ENCODE results near the gene PCGF3. TPM values are rescaled to one million over a fixed set of nuclear protein-coding genes. Genes with fewer than 3 reads are reported as not detected.

The PCGF3 gene
- total RNA-seq, 1 donor from 2014 or later: 24.3 TPM

DNA sequence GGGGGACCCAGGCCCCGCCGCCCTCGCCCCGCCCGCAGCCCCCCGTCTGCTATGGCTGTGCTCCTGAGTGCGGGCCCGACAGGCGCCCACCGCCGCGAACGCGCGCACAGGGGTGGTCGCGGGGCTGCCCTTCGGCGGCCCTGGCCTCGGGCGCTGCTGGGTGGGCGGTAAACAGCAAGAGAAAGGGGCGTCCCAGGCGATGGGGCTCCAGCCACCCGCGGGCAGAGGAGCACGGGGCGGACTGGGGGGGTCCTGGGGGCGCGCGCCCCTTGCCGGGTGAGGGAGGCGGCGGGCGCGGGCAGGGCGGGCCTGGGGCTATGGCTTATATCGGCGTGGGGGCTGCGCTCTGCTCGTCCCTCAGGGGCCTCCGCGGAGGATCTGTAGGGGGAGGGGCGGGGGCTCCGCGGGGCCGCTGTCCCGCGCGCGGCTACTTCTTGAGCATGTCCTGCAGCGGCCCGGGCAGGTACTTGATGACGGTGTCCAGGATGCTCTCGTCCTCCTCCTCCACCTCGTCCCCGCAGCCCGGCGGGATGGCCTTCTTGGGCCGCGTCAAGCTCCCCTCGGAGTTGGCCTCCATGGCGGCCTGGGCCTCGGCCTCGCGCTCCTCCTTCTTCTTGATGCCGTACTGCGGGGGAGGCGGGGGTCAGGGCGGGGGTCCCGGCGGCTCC, 80.6 kb downstream of the PCGF3 start:
- intact Hi-C loops (cut with DNase I): no loop called here
- DNase-seq (ENCODE audit: low spot score): no peak

DNA sequence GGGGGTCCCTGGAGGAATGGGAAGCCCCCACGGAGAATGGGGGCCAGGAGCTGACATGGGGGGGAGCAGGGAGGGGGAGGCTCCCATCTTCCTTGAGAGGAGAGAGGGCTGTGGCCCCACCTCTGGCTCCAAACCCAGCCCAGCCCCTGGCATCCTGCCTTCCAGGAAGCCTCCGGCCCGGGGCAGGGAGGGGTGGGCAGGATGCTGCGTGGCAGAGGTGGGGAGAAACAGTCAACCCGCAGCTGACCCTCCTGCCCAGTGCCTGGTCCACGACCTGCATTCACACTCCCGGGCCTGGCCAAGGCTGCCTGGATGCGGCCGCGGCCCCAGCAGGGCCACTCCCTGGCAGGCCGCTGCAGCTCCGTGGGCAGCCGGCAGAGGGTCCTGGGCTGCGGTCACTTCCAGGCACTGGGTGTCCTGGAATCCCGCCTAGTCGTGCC, 81.2 kb downstream of the PCGF3 start:
- DNase-seq (ENCODE audit: low spot score): no peak
- intact Hi-C loops (cut with DNase I): no loop called here

DNA sequence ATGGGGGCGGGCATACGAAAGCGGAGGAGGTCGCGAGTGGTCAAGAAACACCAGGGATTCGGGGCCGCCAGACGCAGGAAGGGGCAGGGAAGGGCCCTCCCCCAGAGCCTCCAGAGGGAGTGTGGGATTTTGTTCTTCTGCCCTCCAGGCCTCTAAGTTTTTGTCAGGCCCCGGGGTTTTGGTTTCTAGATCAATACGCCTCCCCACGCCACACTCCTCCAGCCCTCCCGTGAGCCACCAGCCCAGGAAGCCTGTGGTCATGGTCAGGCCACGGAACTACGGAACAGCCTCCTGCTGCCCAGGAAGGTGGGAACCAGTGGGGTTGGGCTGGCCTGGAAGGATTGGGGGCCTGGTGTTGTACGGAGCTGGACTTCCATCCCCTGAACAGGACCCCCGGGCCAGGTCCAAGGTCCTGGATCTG, 81.9 kb downstream of the PCGF3 start:
- intact Hi-C loops (cut with DNase I): no loop called here
- no peak for DNase-seq (ENCODE audit: low spot score)

DNA sequence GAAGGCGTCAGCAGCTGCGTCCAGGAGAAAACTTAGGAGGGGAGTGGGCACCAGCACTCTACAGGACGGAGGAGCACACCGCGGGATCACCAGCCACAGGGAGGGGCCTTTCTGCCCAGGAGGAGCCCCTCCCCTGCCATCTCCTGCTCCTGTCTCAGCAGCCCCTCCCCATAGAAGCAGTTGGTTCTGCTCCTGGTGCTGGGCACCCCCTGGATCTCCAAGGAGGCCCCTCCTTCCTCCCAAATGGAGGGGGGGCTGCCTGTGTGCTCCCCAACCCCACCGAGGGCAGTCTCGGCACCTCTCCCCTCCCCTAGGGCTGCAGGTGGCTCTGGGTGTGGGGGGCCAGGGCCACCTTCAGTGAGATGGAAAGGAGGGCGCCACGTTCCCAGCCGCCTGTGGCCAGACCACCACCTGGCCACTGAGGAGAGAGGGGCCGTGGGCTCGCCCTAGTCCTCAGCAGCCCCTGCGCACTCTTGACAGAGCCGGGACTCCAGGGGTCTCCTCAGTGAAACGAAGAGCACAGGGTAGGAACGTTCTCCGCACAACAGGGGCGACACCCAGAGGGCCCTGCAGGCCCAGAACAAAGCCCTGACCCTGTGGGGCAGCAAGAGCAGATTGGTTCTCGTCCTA, 82.5 kb downstream of the PCGF3 start:
- DNase-seq (ENCODE audit: low spot score): no peak
- intact Hi-C loops (cut with DNase I): no loop called here

- intact Hi-C loops (cut with DNase I): no loop called here
- DNase-seq (ENCODE audit: low spot score): peak; percentile 83
These were observed 83.1 kb downstream of the PCGF3 start for GRCh38 chr4:788636-789297.

GRCh38 chr4:789571-790465, 84.2 kb downstream of the PCGF3 start:
- no peak for DNase-seq (ENCODE audit: low spot score)
- intact Hi-C loops (cut with DNase I): no loop called here

GRCh38 chr4:790466-790820, 84.8 kb downstream of the PCGF3 start:
- intact Hi-C loops (cut with DNase I): no loop called here
- no peak for DNase-seq (ENCODE audit: low spot score)

- intact Hi-C loops (cut with DNase I): no loop called here
- no peak for DNase-seq (ENCODE audit: low spot score)
These were observed 85.7 kb downstream of the PCGF3 start for GRCh38 chr4:791252-791897.

DNA sequence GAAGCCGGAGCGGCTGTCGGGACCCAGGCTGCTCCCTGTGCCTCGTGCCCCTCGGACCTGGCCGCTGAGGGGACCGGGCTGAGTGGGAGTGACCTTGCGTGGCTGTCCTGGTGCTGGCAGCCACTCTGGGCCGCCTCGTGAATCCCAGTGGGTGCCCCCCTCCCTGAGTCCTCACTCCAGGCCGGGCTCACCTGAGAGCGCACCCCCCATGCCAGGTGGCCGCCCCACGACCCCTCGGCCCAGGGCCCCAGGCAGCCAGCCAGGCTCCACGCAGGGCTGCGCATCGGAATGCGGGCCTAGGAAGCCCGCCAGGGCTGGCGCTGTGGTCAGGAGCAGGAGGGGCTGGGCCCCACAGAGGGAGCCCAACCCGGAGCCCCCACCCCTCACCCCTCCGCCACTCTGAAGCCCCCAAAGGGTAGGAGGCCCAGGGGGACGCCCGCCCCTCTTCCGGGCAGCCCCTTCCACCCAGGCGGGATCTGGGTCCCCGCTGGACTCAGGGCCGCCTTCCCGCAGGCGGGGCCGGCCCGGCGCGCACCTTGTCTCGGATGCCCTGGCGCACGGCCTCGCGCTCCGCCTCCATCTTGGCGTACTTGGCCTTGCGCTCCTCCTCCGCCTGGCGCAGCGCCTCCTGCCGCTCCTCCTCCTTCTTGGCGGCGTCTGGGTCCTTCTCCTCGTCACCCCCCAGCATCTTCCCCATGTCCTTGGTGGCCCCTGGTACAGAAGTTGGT, 86.4 kb downstream of the PCGF3 start:
- no peak for DNase-seq (ENCODE audit: low spot score)
- intact Hi-C loops (cut with DNase I): no loop called here

- no peak for DNase-seq (ENCODE audit: low spot score)
- intact Hi-C loops (cut with DNase I): no loop called here
These were observed 87.0 kb downstream of the PCGF3 start for GRCh38 chr4:792626-793092.

DNA sequence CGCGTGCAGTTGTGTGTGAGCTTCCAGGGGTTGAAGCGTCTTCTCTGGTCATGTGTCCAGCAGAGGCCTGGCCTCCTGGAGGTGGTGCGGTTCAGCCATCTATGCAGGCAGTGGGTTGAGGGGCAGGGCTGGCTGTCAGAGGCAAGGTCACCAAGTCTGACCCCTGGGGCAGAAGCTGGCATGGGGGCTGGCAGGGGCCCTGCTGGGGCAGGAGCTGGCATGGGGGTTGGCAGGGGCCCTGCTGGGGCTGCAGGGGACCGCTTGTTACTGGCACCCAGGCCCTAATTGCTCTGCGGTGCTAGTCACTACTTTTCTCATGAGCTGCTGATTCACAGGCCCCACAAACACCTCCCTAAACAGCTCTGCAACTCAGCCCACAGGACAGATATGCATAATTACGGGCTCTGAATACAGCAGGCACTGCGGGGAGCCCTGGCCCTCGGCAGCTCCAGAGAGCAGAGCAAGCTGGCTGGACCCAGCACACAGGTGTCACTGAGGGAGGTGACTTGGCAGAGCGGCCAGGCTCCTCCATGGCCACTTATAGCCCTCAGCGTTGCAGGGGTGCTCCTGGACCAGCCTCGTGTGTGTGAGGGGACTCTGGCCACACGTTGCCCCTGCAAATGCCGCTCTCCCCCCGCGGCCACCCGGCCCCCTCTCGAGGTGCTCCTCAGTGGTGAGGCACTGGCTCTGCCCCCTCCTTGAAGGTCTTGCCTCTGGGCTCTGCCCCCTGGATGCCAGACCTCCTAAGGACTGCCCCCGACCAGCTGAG, 87.6 kb downstream of the PCGF3 start:
- intact Hi-C loops (cut with DNase I): no loop called here
- no peak for DNase-seq (ENCODE audit: low spot score)

DNA sequence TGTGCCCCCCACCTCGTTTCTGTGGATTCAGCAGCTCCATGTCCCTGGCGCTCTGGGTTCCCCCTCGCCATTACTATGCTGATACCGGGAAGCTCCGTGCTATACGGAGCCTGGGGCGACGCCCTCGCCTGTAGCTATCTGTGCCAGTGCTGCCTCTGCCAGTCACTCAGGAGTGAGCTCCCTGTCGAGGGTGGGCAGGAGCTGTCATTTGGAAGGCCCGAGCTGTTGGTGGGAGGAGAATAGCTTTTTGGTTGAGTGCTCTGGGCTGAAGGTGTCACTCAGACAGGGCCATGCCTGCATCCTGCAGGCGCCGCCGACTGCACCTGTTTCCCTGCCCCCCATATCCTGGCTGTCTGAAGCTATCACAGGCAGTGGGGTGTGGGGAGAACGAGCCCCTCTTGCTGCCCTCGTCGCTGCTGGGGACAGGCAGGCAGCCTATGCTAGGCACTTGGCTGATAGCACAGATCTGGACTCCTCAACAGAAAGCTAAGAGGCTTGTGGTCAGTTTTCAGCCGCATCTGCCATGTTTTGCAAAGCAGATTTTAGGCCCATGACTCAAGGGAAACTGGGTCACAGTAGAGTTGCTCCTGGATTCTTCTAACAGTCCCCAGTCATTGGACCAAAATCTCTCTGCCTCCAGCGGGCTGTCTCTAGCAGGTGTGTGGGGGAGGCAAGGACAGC, 88.4 kb downstream of the PCGF3 start:
- no peak for DNase-seq (ENCODE audit: low spot score)
- intact Hi-C loops (cut with DNase I): no loop called here

- intact Hi-C loops (cut with DNase I): no loop called here
- no peak for DNase-seq (ENCODE audit: low spot score)
These were observed 89.5 kb downstream of the PCGF3 start for GRCh38 chr4:794900-795725.

DNA sequence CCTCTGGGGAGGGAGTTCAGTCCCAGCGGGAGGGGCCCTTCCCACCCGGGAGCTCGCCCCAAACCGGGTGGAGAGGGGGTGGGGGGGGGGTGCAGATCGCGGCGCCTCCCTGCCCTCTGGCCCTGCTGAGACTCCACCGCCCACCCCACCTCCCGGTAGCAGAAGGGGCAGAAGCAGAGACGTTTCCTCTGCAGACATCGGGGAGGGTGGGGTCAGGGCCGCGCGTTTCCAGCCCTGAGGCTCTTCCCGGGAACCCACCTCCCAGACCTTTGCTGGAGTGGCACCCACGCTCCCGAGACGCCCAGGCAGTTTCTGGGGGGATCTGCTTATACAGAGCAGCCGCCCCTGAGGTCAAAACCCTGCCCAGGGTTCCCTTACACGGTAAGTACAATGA, 90.1 kb downstream of the PCGF3 start:
- no peak for DNase-seq (ENCODE audit: low spot score)
- intact Hi-C loops (cut with DNase I): no loop called here

DNA sequence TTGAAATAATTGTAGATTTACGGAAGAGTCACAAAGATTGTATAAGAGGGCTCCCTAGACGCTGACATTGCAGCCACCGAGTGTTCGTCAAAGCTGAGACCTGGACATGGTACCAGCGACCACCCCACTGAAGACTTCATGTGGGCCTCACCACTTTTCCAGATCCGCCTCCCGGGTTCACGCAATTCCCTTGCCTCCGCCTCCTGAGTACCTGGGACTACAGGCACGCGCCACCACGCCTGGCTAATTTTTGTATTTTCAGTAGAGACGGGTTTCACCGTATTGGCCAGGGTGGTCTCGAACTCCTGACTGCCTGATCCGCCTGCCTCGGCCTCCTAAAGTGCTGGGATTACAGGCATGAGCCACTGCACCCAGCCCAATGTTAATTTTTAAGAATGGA, 90.6 kb downstream of the PCGF3 start:
- DNase-seq (ENCODE audit: low spot score): no peak
- intact Hi-C loops (cut with DNase I): no loop called here

- intact Hi-C loops (cut with DNase I): no loop called here
- no peak for DNase-seq (ENCODE audit: low spot score)
These were observed 91.4 kb downstream of the PCGF3 start for GRCh38 chr4:797066-797465.

Data from cardiac septum (tissue), 1 donor.